ENCODE results near the gene ABHD12B.
"Not testable (repeated sequence)": the region's sequence is repeated elsewhere in the genome, so short reads cannot be mapped to it uniquely, and the experiment has no call there.

The ABHD12B gene

GRCh38 chr14:50936016-50936340, 64.1 kb downstream of the ABHD12B start:
- no peak for DNase-seq (ENCODE audit: low spot score)

GRCh38 chr14:50936882-50937281, 65.0 kb downstream of the ABHD12B start:
- DNase-seq (ENCODE audit: low spot score): no peak

- DNase-seq (ENCODE audit: low spot score): peak; percentile 59
These were observed 65.5 kb downstream of the ABHD12B start for GRCh38 chr14:50937325-50937724.

GRCh38 chr14:50937800-50938199, 65.9 kb downstream of the ABHD12B start:
- no peak for DNase-seq (ENCODE audit: low spot score)

GRCh38 chr14:50941151-50941550, 69.3 kb downstream of the ABHD12B start:
- peak; percentile 45 for DNase-seq (ENCODE audit: low spot score)

GRCh38 chr14:50941638-50942037, 69.8 kb downstream of the ABHD12B start:
- DNase-seq (ENCODE audit: low spot score): not testable (repeated sequence)

GRCh38 chr14:50943261-50943942, 71.5 kb downstream of the ABHD12B start:
- DNase-seq (ENCODE audit: low spot score): peak; percentile 47

GRCh38 chr14:50943943-50944646, 72.2 kb downstream of the ABHD12B start, which contains the start of gene PYGL:
Gene PYGL, minus strand, starts transcription at chr14:50944483. Its CDS starts 80 bp downstream, at chr14:50944403.
- peak; percentile 93 for DNase-seq (ENCODE audit: low spot score)

GRCh38 chr14:50944647-50945413, 73.0 kb downstream of the ABHD12B start:
- peak; percentile 20 for DNase-seq (ENCODE audit: low spot score)

GRCh38 chr14:50946234-50946935, 74.5 kb downstream of the ABHD12B start:
- no peak for DNase-seq (ENCODE audit: low spot score)

- DNase-seq (ENCODE audit: low spot score): no peak
These were observed 75.6 kb downstream of the ABHD12B start for GRCh38 chr14:50947446-50947845.

- DNase-seq (ENCODE audit: low spot score): no peak
These were observed 76.4 kb downstream of the ABHD12B start for GRCh38 chr14:50948205-50948604.

GRCh38 chr14:50951032-50951431, 79.2 kb downstream of the ABHD12B start:
- no peak for DNase-seq (ENCODE audit: low spot score)

- DNase-seq (ENCODE audit: low spot score): no peak
These were observed 81.6 kb downstream of the ABHD12B start for GRCh38 chr14:50953502-50953901.

Data from GM03348 (cell line).